HepG2 (cell line): Measurements from ENCODE around the gene SPHK1. TPM values are rescaled to one million over a fixed set of nuclear protein-coding genes. Genes with fewer than 3 reads are reported as not detected.

Source experiments
- ATAC-seq: fragments of 200-7000 bp; cut with Tn5 transposase; 3 replicates; pipeline ENCODE4 v1.9.1; 2020; ENCODE audit warnings: mild to moderate bottlenecking, moderate library complexity
- BruUV-seq: library from RNA; stranded (reverse); fragments of 400-500 nt; replicated peaks from 2 replicates; lab custom pipeline; 2021; lab: Mats Ljungman, UMichigan
- CTCF ChIA-PET: fragments of 300-600 bp; formaldehyde crosslinking; extraction: SDS; loops from one replicate; lab custom pipeline; 2021; ENCODE audit warnings: low total read pairs, inconsistent platforms, low intra/inter-chr PET ratio; lab: Yijun Ruan, JAX
- POLR2A ChIA-PET: fragments of 350-600 bp; sonication (Branson Sonifier 250); formaldehyde crosslinking; loops from one replicate; lab custom pipeline; 2020; ENCODE audit warnings: antibody characterized with exemption, inconsistent platforms; lab: Yijun Ruan, JAX
- DNase-seq: peaks from one replicate; pipeline ENCODE4 v3.0.0-alpha.2; 2015; ENCODE audit warnings: low spot score
- FAIRE-seq: peaks from 3 replicates; lab custom pipeline; 2011; peaks lifted over from hg19 to GRCh38; lab: Jason Lieb, UNC
- H2AFZ ChIP-seq: one replicate; pipeline ENCODE4 v1.6.1; 2011; ENCODE audit warnings: low read length, inconsistent platforms
- H3K27ac ChIP-seq: fragments of 300-600 bp; 3 replicates; pipeline ENCODE4 v1.8.0; 2011; ENCODE audit warnings: mixed run types, mild to moderate bottlenecking, mixed read lengths, low read length, inconsistent platforms; ENCODE audit not compliant: insufficient read depth; ENCODE audit errors: extremely low read length
- H3K27me3 ChIP-seq, 2 experiments: fragments of 200-600 bp in 1 of 2; 2 replicates in 1 of 2; 3 replicates in 1 of 2; pipeline versions ENCODE4 v1.6.0 to v1.8.0; 2011; ENCODE audit warnings: low read length in 2 of 2, mild to moderate bottlenecking in 2 of 2, moderate library complexity in 2 of 2, inconsistent platforms in 1 of 2; ENCODE audit not compliant: insufficient read depth in 2 of 2, control insufficient read depth in 1 of 2
- H3K36me3 ChIP-seq, 2 experiments: fragments of 200-600 bp in 1 of 2; replicated peaks in 1 of 2; 2 replicates in 1 of 2; 3 replicates in 1 of 2; pipeline versions ENCODE4 v1.5.1 to v1.8.0; 2011; ENCODE audit warnings: low read length in 2 of 2, inconsistent platforms in 1 of 2; ENCODE audit not compliant: insufficient read depth in 2 of 2, control insufficient read depth in 1 of 2
- H3K4me1 ChIP-seq: 2 replicates; pipeline ENCODE4 v1.5.1; 2012; ENCODE audit warnings: low read length, inconsistent platforms; ENCODE audit not compliant: insufficient read depth
- H3K4me2 ChIP-seq: 2 replicates; pipeline ENCODE4 v1.6.0; 2011; ENCODE audit warnings: low read depth, low read length, inconsistent platforms
- H3K4me3 ChIP-seq, 3 experiments: fragments of 200-600 bp in 1 of 3; sonication (generic), shearing (Covaris generic) in 1 of 3; replicated peaks in 1 of 3; 2 replicates each; pipeline ENCODE4 v1.5.1; 2011 to 2016; ENCODE audit warnings: low read length in 3 of 3, inconsistent platforms in 2 of 3, low read depth in 2 of 3, mild to moderate bottlenecking in 2 of 3, control low read depth in 1 of 3, mixed read lengths in 1 of 3; ENCODE audit not compliant: insufficient read depth in 1 of 3
- H3K79me2 ChIP-seq: one replicate; pipeline ENCODE4 v1.6.1; 2011; ENCODE audit warnings: low read length, inconsistent platforms; ENCODE audit not compliant: insufficient read depth
- H3K9ac ChIP-seq: 2 replicates; pipeline ENCODE4 v1.6.0; 2011; ENCODE audit warnings: mild to moderate bottlenecking, low read depth, low read length, inconsistent platforms; ENCODE audit not compliant: insufficient read depth
- H3K9me3 ChIP-seq: 2 replicates; pipeline ENCODE4 v1.5.1; 2012; ENCODE audit warnings: mild to moderate bottlenecking, low read length
- H4K20me1 ChIP-seq: 2 replicates; pipeline ENCODE4 v1.6.0; 2011; ENCODE audit warnings: inconsistent platforms, mild to moderate bottlenecking, low read length, moderate library complexity; ENCODE audit not compliant: insufficient read depth
- JUN ChIP-seq: sonication (generic); formaldehyde crosslinking; IDR thresholded peaks from 2 replicates; pipeline ENCODE4 v1.4.0; 2020; ENCODE audit warnings: mild to moderate bottlenecking, missing genetic modification reagents
- NFE2 ChIP-seq: sonication (generic); formaldehyde crosslinking; IDR thresholded peaks from 2 replicates; pipeline ENCODE4 v1.4.0; 2020; ENCODE audit warnings: missing genetic modification reagents
- POLR2A ChIP-seq, 2 experiments: IDR thresholded peaks; 2 replicates each; pipeline ENCODE4 v1.6.1; 2011; ENCODE audit warnings: low read depth in 2 of 2, low read length in 2 of 2, mild to moderate bottlenecking in 1 of 2, moderate library complexity in 1 of 2; ENCODE audit not compliant: insufficient read depth in 1 of 2
- SMAD3 ChIP-seq: sonication (generic); formaldehyde crosslinking; IDR thresholded peaks from 2 replicates; pipeline ENCODE4 v1.4.0; 2020; ENCODE audit warnings: missing genetic modification reagents
- ZNF12 ChIP-seq: sonication (generic); formaldehyde crosslinking; IDR thresholded peaks from 2 replicates; pipeline ENCODE4 v1.5.0; 2020; ENCODE audit warnings: missing genetic modification reagents
- ZNF567 ChIP-seq: sonication (generic); formaldehyde crosslinking; IDR thresholded peaks from 2 replicates; pipeline ENCODE4 v1.8.1; 2023; ENCODE audit warnings: mild to moderate bottlenecking, missing genetic modification reagents, borderline replicate concordance
- ZNF670 ChIP-seq: sonication (generic); formaldehyde crosslinking; IDR thresholded peaks from 2 replicates; pipeline ENCODE4 v1.8.0; 2022; ENCODE audit warnings: mild to moderate bottlenecking, missing genetic modification reagents, borderline replicate concordance
- ZNF776 ChIP-seq: sonication (generic); formaldehyde crosslinking; IDR thresholded peaks from 2 replicates; pipeline ENCODE4 v1.4.0; 2020; ENCODE audit warnings: mild to moderate bottlenecking, missing genetic modification reagents
- ZSCAN20 ChIP-seq: sonication (generic); formaldehyde crosslinking; IDR thresholded peaks from 2 replicates; pipeline ENCODE4 v1.4.0; 2020; ENCODE audit warnings: missing genetic modification reagents, mild to moderate bottlenecking, borderline replicate concordance
- WGBS: methylation state at CpG from one replicate; pipeline ENCODE4 v1.1.6; 2017; ENCODE audit warnings: low lambda C conversion rate; 5-methylcytosine and 5-hydroxymethylcytosine counted together
- in situ Hi-C: cut with HindIII; loops from 2 replicates; pipeline ENCODE4 v1.10.0; 2017; ENCODE audit warnings: low pct_unique_long_range_greater_than_20kb; ENCODE audit not compliant: extremely low pct_ligation_motif_present
- intact Hi-C: fragments of 100-400 bp; cut with micrococcal nuclease; formaldehyde crosslinking; loops from one replicate; pipeline ENCODE4 v1.10.0; 2022; ENCODE audit not compliant: unreplicated experiment
- polyA plus RNA-seq, 8 experiments: library from polyadenylated mRNA; depleted of rRNA in 3 of 8; stranded (reverse) in 7 of 8; unstranded in 1 of 8; fragments of >200 nt; fragmentation: Illumina TruSeq in 4 of 8; extraction: Trizol in 4 of 8; gene quantifications; 2 replicates each; pipeline versions ENCODE4 v1.2.1 to v1.2.3, GENCODE V29; 2011 to 2016; ENCODE audit warnings: low read depth in 4 of 8, missing spikeins in 1 of 8, mixed read lengths in 1 of 8; ENCODE audit not compliant: insufficient read depth in 1 of 8
- total RNA-seq, 5 experiments: library from RNA; depleted of rRNA; stranded (reverse); fragments of >200 nt; fragmentation: Illumina TruSeq; extraction: Trizol; gene quantifications; 2 replicates each; pipeline ENCODE4 v1.2.3, GENCODE V29; 2016; ENCODE audit warnings: low read depth in 1 of 5
- TF ChIP-seq, protein P1 (sequence below), 2 experiments: sonication (generic) in 1 of 2; formaldehyde crosslinking in 1 of 2; IDR thresholded peaks; 2 replicates each; pipeline versions ENCODE4 v1.4.0 to v1.6.1; 2016 to 2020; ENCODE audit warnings: borderline replicate concordance in 1 of 2, low read depth in 1 of 2, mild to moderate bottlenecking in 1 of 2, missing genetic modification reagents in 1 of 2
- TF ChIP-seq, protein P2 (sequence below), 2 experiments: IDR thresholded peaks; 2 replicates each; pipeline ENCODE4 v1.6.1; 2011 to 2012; ENCODE audit warnings: low read length in 2 of 2, borderline replicate concordance in 1 of 2, low read depth in 1 of 2, mild to moderate bottlenecking in 1 of 2, moderate library complexity in 1 of 2
- TF ChIP-seq, protein P3 (sequence below): sonication (generic); formaldehyde crosslinking; IDR thresholded peaks from 2 replicates; pipeline ENCODE4 v1.5.1; 2020; ENCODE audit warnings: mild to moderate bottlenecking, missing genetic modification reagents, moderate library complexity

Gene SPHK1
- total and polyA plus RNA-seq, 2 of the 13 experiments (the other 11 are each of a cell fraction or from before 2014, with no cell fraction given): 129 to 160 TPM

DNA sequence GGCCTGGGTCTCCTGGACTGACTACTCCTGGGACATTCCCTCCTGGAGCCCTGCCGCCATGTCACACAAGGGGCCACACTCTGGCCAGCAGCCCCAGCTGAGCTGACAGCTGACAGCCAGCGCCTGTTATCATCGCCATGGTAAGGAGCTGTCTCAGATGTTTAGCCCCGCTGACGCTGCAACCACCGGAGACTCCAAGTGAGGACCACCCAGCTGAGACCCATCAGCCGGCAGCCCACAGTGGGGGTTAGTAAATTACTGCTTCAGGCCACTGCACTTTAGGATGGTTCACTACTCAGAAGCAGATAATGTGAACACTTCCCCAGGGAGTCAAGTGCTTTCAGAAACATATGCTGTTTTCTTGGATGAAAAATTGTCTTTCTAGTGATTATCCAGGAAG is 14.6 kb upstream of the SPHK1 start:
- in situ Hi-C loops (no loop called here), intact Hi-C loops (loop anchor here (2.0 kb wide), 1 partner anchor 15 kb away; the partner anchor contains the start of gene SPHK1)
- 100% methylated on average over 2 of the region's 7 CpGs for WGBS
- ChIA-PET POLR2A (interaction anchor here (0.8 to 24.7 kb wide), 5 partner anchors 8 to 28 kb away, joined by 3 to 1379 read pairs (median 9); partner anchors contain the start of genes PRPSAP1 and SPHK1), CTCF (interaction anchor here (0.7 to 2.1 kb wide), 3 partner anchors 16 to 36 kb away, joined by 3 to 12 read pairs (median 4); partner anchors contain the start of gene SPHK1)
- Histone ChIP-seq H3K79me2 (no peaks in the 10 kb centered on the region), H3K27me3 (no peaks in the 10 kb centered on the region), H3K27ac (no peak overlapping the region), H3K36me3 (no peaks in the 10 kb centered on the region), H3K9me3 (peaks cover 8% of the 10 kb centered on the region), H3K4me1 (peaks cover 89% of the 10 kb centered on the region), H3K4me2 (no peak overlapping the region), H2AFZ (peak overlapping the region; percentile 8), H3K4me3 (no peak overlapping the region), H4K20me1 (no peaks in the 10 kb centered on the region), H3K9ac (no peak overlapping the region)
- BruUV-seq: no TSS peak
- FAIRE-seq: no peak
- DNase-seq: no peak
- ATAC-seq: no peak
- TF ChIP-seq ZSCAN20 (no peak), ZNF567 (no peak), ZNF776 (no peak), ZNF12 (CRISPR knock-in tag) (no peak), POLR2A (IDR thresholded peaks at IDR 0.05; ENCODE audit: insufficient read depth in 1 of 2, low read depth in 2 of 2, low read length in 2 of 2) (no peak), NFE2 (no peak), SMAD3 (no peak), ZNF670 (CRISPR knock-in tag) (no peak), JUN (CRISPR knock-in tag) (no peak)
- TF ChIP-seq, protein P1, sequence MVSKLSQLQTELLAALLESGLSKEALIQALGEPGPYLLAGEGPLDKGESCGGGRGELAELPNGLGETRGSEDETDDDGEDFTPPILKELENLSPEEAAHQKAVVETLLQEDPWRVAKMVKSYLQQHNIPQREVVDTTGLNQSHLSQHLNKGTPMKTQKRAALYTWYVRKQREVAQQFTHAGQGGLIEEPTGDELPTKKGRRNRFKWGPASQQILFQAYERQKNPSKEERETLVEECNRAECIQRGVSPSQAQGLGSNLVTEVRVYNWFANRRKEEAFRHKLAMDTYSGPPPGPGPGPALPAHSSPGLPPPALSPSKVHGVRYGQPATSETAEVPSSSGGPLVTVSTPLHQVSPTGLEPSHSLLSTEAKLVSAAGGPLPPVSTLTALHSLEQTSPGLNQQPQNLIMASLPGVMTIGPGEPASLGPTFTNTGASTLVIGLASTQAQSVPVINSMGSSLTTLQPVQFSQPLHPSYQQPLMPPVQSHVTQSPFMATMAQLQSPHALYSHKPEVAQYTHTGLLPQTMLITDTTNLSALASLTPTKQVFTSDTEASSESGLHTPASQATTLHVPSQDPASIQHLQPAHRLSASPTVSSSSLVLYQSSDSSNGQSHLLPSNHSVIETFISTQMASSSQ (IDR thresholded peaks at IDR 0.05; ENCODE audit: low read depth): no peak
- TF ChIP-seq, protein P1 (CRISPR knock-in tag; IDR thresholded peaks at IDR 0.05; ENCODE audit: borderline replicate concordance): 0 out of 2 replicates have a peak, but pooled peaks have one; percentile 2
- TF ChIP-seq, protein P2, sequence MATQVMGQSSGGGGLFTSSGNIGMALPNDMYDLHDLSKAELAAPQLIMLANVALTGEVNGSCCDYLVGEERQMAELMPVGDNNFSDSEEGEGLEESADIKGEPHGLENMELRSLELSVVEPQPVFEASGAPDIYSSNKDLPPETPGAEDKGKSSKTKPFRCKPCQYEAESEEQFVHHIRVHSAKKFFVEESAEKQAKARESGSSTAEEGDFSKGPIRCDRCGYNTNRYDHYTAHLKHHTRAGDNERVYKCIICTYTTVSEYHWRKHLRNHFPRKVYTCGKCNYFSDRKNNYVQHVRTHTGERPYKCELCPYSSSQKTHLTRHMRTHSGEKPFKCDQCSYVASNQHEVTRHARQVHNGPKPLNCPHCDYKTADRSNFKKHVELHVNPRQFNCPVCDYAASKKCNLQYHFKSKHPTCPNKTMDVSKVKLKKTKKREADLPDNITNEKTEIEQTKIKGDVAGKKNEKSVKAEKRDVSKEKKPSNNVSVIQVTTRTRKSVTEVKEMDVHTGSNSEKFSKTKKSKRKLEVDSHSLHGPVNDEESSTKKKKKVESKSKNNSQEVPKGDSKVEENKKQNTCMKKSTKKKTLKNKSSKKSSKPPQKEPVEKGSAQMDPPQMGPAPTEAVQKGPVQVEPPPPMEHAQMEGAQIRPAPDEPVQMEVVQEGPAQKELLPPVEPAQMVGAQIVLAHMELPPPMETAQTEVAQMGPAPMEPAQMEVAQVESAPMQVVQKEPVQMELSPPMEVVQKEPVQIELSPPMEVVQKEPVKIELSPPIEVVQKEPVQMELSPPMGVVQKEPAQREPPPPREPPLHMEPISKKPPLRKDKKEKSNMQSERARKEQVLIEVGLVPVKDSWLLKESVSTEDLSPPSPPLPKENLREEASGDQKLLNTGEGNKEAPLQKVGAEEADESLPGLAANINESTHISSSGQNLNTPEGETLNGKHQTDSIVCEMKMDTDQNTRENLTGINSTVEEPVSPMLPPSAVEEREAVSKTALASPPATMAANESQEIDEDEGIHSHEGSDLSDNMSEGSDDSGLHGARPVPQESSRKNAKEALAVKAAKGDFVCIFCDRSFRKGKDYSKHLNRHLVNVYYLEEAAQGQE (IDR thresholded peaks at IDR 0.05; ENCODE audit: borderline replicate concordance in 1 of 2, low read depth in 1 of 2, low read length in 2 of 2): no peak
- TF ChIP-seq, protein P3, sequence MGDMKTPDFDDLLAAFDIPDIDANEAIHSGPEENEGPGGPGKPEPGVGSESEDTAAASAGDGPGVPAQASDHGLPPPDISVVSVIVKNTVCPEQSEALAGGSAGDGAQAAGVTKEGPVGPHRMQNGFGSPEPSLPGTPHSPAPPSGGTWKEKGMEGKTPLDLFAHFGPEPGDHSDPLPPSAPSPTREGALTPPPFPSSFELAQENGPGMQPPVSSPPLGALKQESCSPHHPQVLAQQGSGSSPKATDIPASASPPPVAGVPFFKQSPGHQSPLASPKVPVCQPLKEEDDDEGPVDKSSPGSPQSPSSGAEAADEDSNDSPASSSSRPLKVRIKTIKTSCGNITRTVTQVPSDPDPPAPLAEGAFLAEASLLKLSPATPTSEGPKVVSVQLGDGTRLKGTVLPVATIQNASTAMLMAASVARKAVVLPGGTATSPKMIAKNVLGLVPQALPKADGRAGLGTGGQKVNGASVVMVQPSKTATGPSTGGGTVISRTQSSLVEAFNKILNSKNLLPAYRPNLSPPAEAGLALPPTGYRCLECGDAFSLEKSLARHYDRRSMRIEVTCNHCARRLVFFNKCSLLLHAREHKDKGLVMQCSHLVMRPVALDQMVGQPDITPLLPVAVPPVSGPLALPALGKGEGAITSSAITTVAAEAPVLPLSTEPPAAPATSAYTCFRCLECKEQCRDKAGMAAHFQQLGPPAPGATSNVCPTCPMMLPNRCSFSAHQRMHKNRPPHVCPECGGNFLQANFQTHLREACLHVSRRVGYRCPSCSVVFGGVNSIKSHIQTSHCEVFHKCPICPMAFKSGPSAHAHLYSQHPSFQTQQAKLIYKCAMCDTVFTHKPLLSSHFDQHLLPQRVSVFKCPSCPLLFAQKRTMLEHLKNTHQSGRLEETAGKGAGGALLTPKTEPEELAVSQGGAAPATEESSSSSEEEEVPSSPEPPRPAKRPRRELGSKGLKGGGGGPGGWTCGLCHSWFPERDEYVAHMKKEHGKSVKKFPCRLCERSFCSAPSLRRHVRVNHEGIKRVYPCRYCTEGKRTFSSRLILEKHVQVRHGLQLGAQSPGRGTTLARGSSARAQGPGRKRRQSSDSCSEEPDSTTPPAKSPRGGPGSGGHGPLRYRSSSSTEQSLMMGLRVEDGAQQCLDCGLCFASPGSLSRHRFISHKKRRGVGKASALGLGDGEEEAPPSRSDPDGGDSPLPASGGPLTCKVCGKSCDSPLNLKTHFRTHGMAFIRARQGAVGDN (CRISPR knock-in tag): peak; percentile 33; the same call in 1 of the 2 replicates
